Stomach (tissue), 9 donors: ENCODE measurements around the gene MAPKAPK3. TPM values are rescaled to one million over a fixed set of nuclear protein-coding genes. Genes with fewer than 3 reads are reported as not detected.

ENCODE experiments used
- DNase-seq, 2 donors: peaks; one replicate each; pipeline versions ENCODE4 v3.0.0 to v3.0.0-alpha.2; 2013 to 2019
- H3K27ac ChIP-seq, 5 donors: fragments of 200-600 bp in 4 of 5; sonication (generic) in 4 of 5; one replicate each; pipeline ENCODE4 v1.5.1; 2013 to 2019; ENCODE audit warnings: mild to moderate bottlenecking in 1 of 5, moderate library complexity in 1 of 5
- H3K27me3 ChIP-seq, 3 donors: fragments of 200-600 bp; sonication (generic); one replicate each; pipeline ENCODE4 v1.5.1; 2017 to 2019; ENCODE audit warnings: mixed run types in 1 of 3
- H3K36me3 ChIP-seq, 4 donors: fragments of 200-600 bp; sonication (generic); 1 replicate in 3 of 4; 2 replicates in 1 of 4; pipeline ENCODE4 v1.5.1; 2016 to 2019
- H3K4me1 ChIP-seq, 4 donors: fragments of 200-600 bp; sonication (generic); one replicate each; pipeline ENCODE4 v1.5.1; 2016 to 2019
- H3K4me3 ChIP-seq, 4 donors: fragments of 200-600 bp; sonication (generic) in 3 of 4; one replicate each; pipeline ENCODE4 v1.5.1; 2016 to 2019; ENCODE audit warnings: mild to moderate bottlenecking in 1 of 4
- H3K9me3 ChIP-seq, 4 donors: fragments of 200-600 bp; sonication (generic); one replicate each; pipeline ENCODE4 v1.5.1; 2016 to 2019
- EP300 ChIP-seq: sonication (generic); formaldehyde crosslinking; IDR thresholded peaks from one replicate; pipeline ENCODE4 v1.6.1; 2017; ENCODE audit warnings: antibody characterized with exemption
- POLR2A ChIP-seq, 4 donors: fragments of 450-650 bp; IDR thresholded peaks; one replicate each; pipeline ENCODE4 v1.6.1; 2016; ENCODE audit warnings: antibody characterized with exemption in 4 of 4, control low read depth in 2 of 4, mild to moderate bottlenecking in 1 of 4, moderate library complexity in 1 of 4
- POLR2AphosphoS5 ChIP-seq, 3 donors: sonication (generic); formaldehyde crosslinking; IDR thresholded peaks; one replicate each; pipeline ENCODE4 v1.6.1; 2016; ENCODE audit warnings: antibody characterized with exemption in 3 of 3
- WGBS, 5 donors: extraction: QIAGEN DNeasy Blood & Tissue Kit in 3 of 5; methylation state at CpG; one replicate each; pipeline versions ENCODE4 v1.1.5 to v1.1.7; 2013 to 2018; 5-methylcytosine and 5-hydroxymethylcytosine counted together
- intact Hi-C: fragments of 100-400 bp; cut with DNase I; formaldehyde crosslinking; loops from one replicate; pipeline ENCODE4 v1.15.1; 2023; ENCODE audit warnings: low total_unique reads
- polyA plus RNA-seq, 3 donors: library from polyadenylated mRNA; stranded (reverse); fragments of 200-250 nt; gene quantifications; one replicate each; pipeline ENCODE4 v1.2.3, GENCODE V29; 2013
- total RNA-seq, 5 donors: library from RNA; depleted of rRNA; stranded (reverse); fragments of >200 nt; gene quantifications; one replicate each; pipeline versions ENCODE4 v1.1.0 to v1.2.3, GENCODE V29; 2014 to 2016
- TF ChIP-seq, protein P1 (sequence below), 7 experiments: fragments of 450-650 bp in 4 of 7; fragments of 200-600 bp in 3 of 7; sonication (generic) in 3 of 7; IDR thresholded peaks; one replicate each; pipeline ENCODE4 v1.5.1; 2016 to 2019; ENCODE audit warnings: antibody characterized with exemption in 7 of 7, control low read depth in 2 of 7, mild to moderate bottlenecking in 1 of 7
- donor health status: healthy with polysubstance abuse.
- donor health status: Bipolar disorder and iron deficiency.
- donor health status: healthy.

MAPKAPK3 gene
- total and polyA plus RNA-seq, 8 donors: 10.3 to 50.0 (median 29.4) TPM

DNA sequence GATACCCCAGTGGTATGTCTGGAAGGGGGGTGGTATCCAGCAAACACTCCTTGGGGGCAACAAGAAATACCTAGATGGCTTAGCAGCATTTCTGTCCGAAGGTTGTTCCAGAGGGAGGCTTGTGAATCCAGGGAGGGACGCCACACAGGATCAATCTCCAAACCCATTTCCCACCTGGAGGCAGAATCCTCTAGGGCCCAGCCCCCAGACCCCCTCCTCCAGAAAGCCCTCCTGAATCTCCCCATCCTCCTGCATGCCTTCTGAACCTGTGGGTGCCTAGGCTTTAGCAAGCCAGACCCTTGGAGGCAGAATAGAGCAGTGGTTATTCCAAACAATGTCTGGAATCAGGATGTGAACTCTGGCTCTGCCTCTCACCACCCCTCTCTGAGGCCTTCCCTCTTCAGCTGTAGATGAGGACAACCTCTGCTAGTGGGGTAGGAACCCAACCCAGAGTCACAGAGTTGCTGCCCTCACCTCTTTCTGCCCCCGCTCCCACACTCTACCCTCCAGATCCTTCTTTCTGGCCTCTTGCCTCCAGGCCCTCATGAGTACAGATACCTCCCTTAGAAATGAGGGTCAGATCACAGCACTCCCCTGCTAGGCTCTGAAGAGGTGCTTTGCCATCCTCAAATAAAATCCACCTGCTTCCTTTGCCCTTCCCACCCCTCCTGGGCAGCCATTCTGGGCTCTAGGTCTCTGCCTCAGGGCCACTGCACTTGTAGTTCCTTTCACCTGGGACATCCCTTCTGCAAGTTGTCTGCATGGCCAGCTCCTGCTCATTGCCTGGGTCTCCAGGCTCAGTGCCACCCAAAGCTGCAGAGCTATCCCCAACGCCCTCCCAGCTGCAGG lies 13.5 kb upstream of the MAPKAPK3 start:
- no peaks in the 10 kb centered on the region for H3K27me3 ChIP-seq
- H3K27ac ChIP-seq: peak overlapping the region; percentile 92 to 98 (median 96)
- intact Hi-C loops: no loop called here
- WGBS, 5 donors: 63 to 76% (median 73%) methylated on average over 4 of the region's 4 CpGs
- H3K9me3 ChIP-seq: no peaks in the 10 kb centered on the region
- H3K4me3 ChIP-seq: no peak overlapping the region
- DNase-seq: no peak
- TF ChIP-seq POLR2A (IDR thresholded peaks at IDR 0.05): no peak
- TF ChIP-seq EP300: no peak
- no peak for TF ChIP-seq POLR2AphosphoS5 (IDR thresholded peaks at IDR 0.05)
- TF ChIP-seq, protein P1, sequence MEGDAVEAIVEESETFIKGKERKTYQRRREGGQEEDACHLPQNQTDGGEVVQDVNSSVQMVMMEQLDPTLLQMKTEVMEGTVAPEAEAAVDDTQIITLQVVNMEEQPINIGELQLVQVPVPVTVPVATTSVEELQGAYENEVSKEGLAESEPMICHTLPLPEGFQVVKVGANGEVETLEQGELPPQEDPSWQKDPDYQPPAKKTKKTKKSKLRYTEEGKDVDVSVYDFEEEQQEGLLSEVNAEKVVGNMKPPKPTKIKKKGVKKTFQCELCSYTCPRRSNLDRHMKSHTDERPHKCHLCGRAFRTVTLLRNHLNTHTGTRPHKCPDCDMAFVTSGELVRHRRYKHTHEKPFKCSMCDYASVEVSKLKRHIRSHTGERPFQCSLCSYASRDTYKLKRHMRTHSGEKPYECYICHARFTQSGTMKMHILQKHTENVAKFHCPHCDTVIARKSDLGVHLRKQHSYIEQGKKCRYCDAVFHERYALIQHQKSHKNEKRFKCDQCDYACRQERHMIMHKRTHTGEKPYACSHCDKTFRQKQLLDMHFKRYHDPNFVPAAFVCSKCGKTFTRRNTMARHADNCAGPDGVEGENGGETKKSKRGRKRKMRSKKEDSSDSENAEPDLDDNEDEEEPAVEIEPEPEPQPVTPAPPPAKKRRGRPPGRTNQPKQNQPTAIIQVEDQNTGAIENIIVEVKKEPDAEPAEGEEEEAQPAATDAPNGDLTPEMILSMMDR (IDR thresholded peaks at IDR 0.05): no peak
- peaks cover 75 to 94% (median 91%) of the 10 kb centered on the region in 4 donors for H3K4me1 ChIP-seq
- peaks cover 19 to 40% (median 38%) of the 10 kb centered on the region in 4 donors for H3K36me3 ChIP-seq

DNA sequence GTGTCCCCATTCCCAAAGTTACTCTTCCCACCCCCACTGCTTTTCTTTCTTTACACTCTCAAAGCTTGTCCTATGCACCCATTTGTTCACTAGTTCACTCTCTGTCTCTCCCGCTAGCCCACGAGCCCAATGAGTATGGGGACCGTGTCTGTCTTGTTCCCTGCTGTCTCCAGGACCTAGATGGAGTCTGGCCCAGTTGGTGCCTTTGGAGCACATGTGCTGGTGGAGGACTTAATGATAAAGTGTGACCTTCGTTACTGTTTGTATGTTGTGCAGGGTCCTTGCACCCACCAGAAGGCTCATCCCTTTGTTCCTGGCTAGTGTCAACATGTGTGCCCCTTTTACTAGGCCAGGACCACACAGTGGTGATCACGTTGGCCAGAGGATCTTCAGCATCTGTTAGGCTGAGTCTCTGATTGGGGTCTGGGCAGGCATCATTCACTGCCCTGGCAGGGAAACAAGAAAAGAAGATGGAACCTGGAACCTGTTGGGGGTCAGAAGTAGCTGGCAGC lies 12.8 kb upstream of the MAPKAPK3 start:
- intact Hi-C loops: no loop called here
- TF ChIP-seq, protein P1 (IDR thresholded peaks at IDR 0.05): no peak
- TF ChIP-seq EP300 (no peak), POLR2AphosphoS5 (IDR thresholded peaks at IDR 0.05) (no peak)
- Histone ChIP-seq H3K9me3 (no peaks in the 10 kb centered on the region), H3K4me3 (no peak overlapping the region), H3K36me3 (peaks cover 19 to 40% (median 39%) of the 10 kb centered on the region in 4 donors), H3K27ac (peak overlapping the region; percentile 92 to 98 (median 96)), H3K27me3 (no peaks in the 10 kb centered on the region), H3K4me1 (peaks cover 76 to 100% (median 96%) of the 10 kb centered on the region in 4 donors)
- 79 to 85% (median 80%) methylated on average over 5 of the region's 5 CpGs for WGBS, 5 donors
- DNase-seq: no peak

DNA sequence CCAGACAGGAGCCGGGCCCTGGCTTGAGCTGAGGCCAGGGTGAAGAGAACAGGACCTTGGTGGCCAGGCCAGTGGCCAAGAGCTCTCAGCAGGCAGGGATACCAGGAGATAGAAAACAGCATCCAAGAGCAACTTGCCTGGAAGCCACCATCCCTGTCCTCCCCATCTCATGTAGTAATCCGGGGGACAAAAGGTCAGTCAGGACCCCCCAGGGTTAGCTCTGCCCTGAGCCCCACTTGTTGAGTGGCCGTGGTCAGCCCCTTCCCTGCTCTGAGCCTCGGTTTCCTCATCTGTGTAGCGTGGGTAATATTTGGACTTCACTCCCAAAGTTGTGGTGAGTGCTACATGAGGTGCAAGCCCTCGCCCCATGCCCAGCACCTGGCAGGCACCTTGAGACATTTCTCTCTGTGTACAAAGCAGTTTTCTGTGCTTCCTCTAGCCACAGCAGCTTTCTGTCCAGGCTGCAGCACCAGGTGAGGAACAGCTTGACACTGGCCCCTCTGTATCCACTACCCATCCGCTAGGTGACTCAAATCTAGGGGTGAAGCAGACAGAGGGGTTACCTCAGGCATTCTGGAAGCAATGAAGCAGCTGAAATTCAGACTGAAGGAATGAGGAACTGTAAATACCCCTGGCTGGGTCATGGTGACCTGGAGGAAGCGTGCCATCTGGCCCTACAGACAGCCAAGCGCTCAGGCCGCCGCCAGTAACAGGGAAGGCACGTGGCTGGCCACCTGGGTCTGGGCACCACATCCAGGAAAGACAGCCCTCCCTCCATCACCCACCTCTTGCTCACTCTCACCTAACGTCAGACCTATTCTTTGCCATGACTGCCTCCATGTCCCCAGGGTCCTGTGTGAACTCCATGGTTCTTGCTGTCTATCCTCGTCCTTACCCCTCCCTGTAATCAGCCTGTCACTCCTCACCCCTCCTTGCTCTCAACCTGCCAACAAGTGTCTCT lies 12.0 kb upstream of the MAPKAPK3 start:
- WGBS, 5 donors: 43 to 69% (median 47%) methylated on average over 13 to 14 of the region's 14 CpGs
- TF ChIP-seq, protein P1 (IDR thresholded peaks at IDR 0.05): no peak
- peak in 2 of 3 donors; percentile 34 to 60 for TF ChIP-seq POLR2AphosphoS5 (IDR thresholded peaks at IDR 0.05)
- no peak for TF ChIP-seq EP300
- no peak for TF ChIP-seq POLR2A (IDR thresholded peaks at IDR 0.05)
- H3K27me3 ChIP-seq: no peaks in the 10 kb centered on the region
- intact Hi-C loops: no loop called here
- H3K4me3 ChIP-seq: no peak overlapping the region
- H3K4me1 ChIP-seq: peaks cover 81 to 100% (median 98%) of the 10 kb centered on the region in 4 donors
- peak in 1 of 2 donors; percentile 87 for DNase-seq
- peak overlapping the region; percentile 62 to 98 (median 96) for H3K27ac ChIP-seq
- peaks cover 19 to 40% (median 39%) of the 10 kb centered on the region in 4 donors for H3K36me3 ChIP-seq
- H3K9me3 ChIP-seq: no peaks in the 10 kb centered on the region

DNA sequence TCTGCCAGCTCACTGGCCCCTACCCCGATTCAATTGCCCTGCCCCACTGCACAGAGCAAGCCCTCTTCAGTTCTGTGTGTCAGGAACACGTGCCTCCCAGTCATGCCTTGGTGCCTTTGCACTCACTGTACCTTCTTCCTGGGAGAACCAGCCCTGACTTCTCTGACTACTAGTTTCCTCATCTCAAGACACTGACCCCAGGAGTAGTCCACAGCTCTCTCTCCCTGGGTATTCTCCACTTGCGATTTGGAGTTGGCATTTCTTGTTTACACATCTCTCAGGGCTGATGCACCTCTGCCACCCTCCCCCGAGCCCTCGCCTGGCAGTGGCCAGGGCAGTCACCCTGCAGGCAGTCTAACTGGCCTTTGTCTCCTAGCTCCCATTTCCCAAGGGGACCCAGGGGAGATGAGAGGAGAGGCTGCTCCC lies 11.0 kb upstream of the MAPKAPK3 start:
- no peaks in the 10 kb centered on the region for H3K27me3 ChIP-seq
- H3K36me3 ChIP-seq: peaks cover 19 to 40% (median 39%) of the 10 kb centered on the region in 4 donors
- WGBS, 5 donors: 32 to 56% (median 50%) methylated on average over 5 of the region's 5 CpGs
- H3K9me3 ChIP-seq: no peaks in the 10 kb centered on the region
- no peak for DNase-seq
- H3K4me3 ChIP-seq: peak overlapping the region in 1 of 4 donors; percentile 26
- TF ChIP-seq POLR2AphosphoS5 (IDR thresholded peaks at IDR 0.05) (no peak), EP300 (no peak)
- peak overlapping the region; percentile 62 to 98 (median 96) for H3K27ac ChIP-seq
- H3K4me1 ChIP-seq: peaks cover 80 to 100% (median 98%) of the 10 kb centered on the region in 4 donors
- intact Hi-C loops: no loop called here
